ENCODE results near the gene ORM2.

ORM2 gene

GRCh38 chr9:114350636-114351401 is 21.1 kb downstream of the ORM2 start:
- DNase-seq (ENCODE audit: low read depth) = no peak

GRCh38 chr9:114351932-114352331 is 22.3 kb downstream of the ORM2 start:
- DNase-seq (ENCODE audit: low read depth) = no peak

- no peak for DNase-seq (ENCODE audit: low read depth)
Measured at GRCh38 chr9:114355821-114356220, 26.2 kb downstream of the ORM2 start.

- no peak for DNase-seq (ENCODE audit: low read depth)
Measured at GRCh38 chr9:114356792-114357191, 27.1 kb downstream of the ORM2 start.

GRCh38 chr9:114357360-114357759 is 27.7 kb downstream of the ORM2 start:
- DNase-seq (ENCODE audit: low read depth) = no peak

GRCh38 chr9:114357911-114358328 is 28.3 kb downstream of the ORM2 start:
- no peak for DNase-seq (ENCODE audit: low read depth)

GRCh38 chr9:114359801-114360200 is 30.1 kb downstream of the ORM2 start:
- no peak for DNase-seq (ENCODE audit: low read depth)

GRCh38 chr9:114361542-114361941 is 31.9 kb downstream of the ORM2 start:
- no peak for DNase-seq (ENCODE audit: low read depth)

GRCh38 chr9:114362394-114362793 is 32.7 kb downstream of the ORM2 start:
- DNase-seq (ENCODE audit: low read depth) = no peak

GRCh38 chr9:114363424-114363823 is 33.8 kb downstream of the ORM2 start:
- no peak for DNase-seq (ENCODE audit: low read depth)

GRCh38 chr9:114364134-114365041 is 34.7 kb downstream of the ORM2 start:
- DNase-seq (ENCODE audit: low read depth) = peak; percentile 69

GRCh38 chr9:114365194-114365593 is 35.5 kb downstream of the ORM2 start:
- no peak for DNase-seq (ENCODE audit: low read depth)

GRCh38 chr9:114366334-114367128 is 36.9 kb downstream of the ORM2 start:
- peak; percentile 71 for DNase-seq (ENCODE audit: low read depth)

- no peak for DNase-seq (ENCODE audit: low read depth)
Measured at GRCh38 chr9:114367366-114367765, 37.7 kb downstream of the ORM2 start.

- DNase-seq (ENCODE audit: low read depth) = no peak
Measured at GRCh38 chr9:114367772-114368569, 38.3 kb downstream of the ORM2 start.

- DNase-seq (ENCODE audit: low read depth) = no peak
Measured at GRCh38 chr9:114369216-114370130, 39.8 kb downstream of the ORM2 start.

GRCh38 chr9:114370251-114370967 is 40.7 kb downstream of the ORM2 start:
- DNase-seq (ENCODE audit: low read depth) = no peak

GRCh38 chr9:114370968-114371320 is 41.3 kb downstream of the ORM2 start:
- no peak for DNase-seq (ENCODE audit: low read depth)

GRCh38 chr9:114371343-114371944 is 41.8 kb downstream of the ORM2 start:
- DNase-seq (ENCODE audit: low read depth) = no peak
